Mammary epithelial cell (primary cell): ENCODE results near the gene MAEA.

ENCODE experiments used
- EZH2 ChIP-seq: IDR thresholded peaks from 2 replicates; pipeline ENCODE4 v1.6.1; 2012; ENCODE audit warnings: low read length, inconsistent platforms, borderline replicate concordance
- TF ChIP-seq, protein P1 (sequence below), 2 donors: IDR thresholded peaks in 1 of 2; conservative IDR thresholded peaks in 1 of 2; 2 replicates each; pipeline ENCODE4 v1.5.1; 2011 to 2012; ENCODE audit warnings: inconsistent platforms in 2 of 2, low read length in 2 of 2, mild to moderate bottlenecking in 2 of 2, control low read depth in 1 of 2, low read depth in 1 of 2; ENCODE audit not compliant: insufficient read depth in 1 of 2; ENCODE audit errors: extremely low read depth in 1 of 2

DNA sequence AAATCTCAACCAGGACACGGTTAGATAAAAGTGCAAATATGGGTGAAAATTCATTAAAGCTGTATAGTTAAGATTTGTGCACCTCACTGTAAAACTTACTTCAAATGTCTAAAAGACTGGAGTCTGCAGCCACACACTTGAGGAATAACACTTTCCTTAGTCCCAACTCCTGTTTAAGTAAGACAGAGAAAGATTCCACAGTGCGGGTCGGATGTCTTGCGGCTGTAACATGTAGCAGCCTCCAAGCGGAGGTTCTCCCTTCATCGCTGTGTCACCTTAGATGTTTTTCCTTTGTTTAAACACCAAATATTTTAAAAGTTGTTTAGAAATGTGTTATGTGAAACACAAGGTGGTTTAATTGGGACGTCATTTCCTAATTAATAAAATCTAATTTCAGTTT is 905 bp upstream of the MAEA start:
- TF ChIP-seq, protein P1, sequence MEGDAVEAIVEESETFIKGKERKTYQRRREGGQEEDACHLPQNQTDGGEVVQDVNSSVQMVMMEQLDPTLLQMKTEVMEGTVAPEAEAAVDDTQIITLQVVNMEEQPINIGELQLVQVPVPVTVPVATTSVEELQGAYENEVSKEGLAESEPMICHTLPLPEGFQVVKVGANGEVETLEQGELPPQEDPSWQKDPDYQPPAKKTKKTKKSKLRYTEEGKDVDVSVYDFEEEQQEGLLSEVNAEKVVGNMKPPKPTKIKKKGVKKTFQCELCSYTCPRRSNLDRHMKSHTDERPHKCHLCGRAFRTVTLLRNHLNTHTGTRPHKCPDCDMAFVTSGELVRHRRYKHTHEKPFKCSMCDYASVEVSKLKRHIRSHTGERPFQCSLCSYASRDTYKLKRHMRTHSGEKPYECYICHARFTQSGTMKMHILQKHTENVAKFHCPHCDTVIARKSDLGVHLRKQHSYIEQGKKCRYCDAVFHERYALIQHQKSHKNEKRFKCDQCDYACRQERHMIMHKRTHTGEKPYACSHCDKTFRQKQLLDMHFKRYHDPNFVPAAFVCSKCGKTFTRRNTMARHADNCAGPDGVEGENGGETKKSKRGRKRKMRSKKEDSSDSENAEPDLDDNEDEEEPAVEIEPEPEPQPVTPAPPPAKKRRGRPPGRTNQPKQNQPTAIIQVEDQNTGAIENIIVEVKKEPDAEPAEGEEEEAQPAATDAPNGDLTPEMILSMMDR (conservative IDR thresholded peaks at IDR 0.05 in 1 of 2, IDR thresholded peaks at IDR 0.05 in 1 of 2; ENCODE audit: extremely low read depth in 1 of 2, insufficient read depth in 1 of 2, low read depth in 1 of 2, low read length in 2 of 2), result no peak
- TF ChIP-seq EZH2, result no peak
